T-cell (primary cell): ENCODE results near the gene FOXJ3. TPM values are rescaled to one million over a fixed set of nuclear protein-coding genes. Genes with fewer than 3 reads are reported as not detected.

ENCODE experiments used
- ATAC-seq, 4 experiments: fragments of 200-7000 bp in 3 of 4; fragments of 150-1000 bp in 1 of 4; cut with Tn5 transposase; replicated peaks in 1 of 4; 1 replicate in 3 of 4; 2 replicates in 1 of 4; pipeline ENCODE4 v1.10.0; 2021; ENCODE audit warnings: moderate library complexity in 3 of 4, mild to moderate bottlenecking in 2 of 4, moderate number of reproducible peaks in 1 of 4
- CTCF ChIA-PET, 2 donors: fragments of 300-600 bp; sonication (Branson Sonifier 250); formaldehyde crosslinking; loops; one replicate each; lab custom pipeline; 2022; ENCODE audit warnings: antibody characterized with exemption in 2 of 2; lab: Charles Lee
- POLR2A ChIA-PET, 2 donors: fragments of 300-600 bp; sonication (Branson Sonifier 250); formaldehyde crosslinking; loops; one replicate each; lab custom pipeline; 2022; ENCODE audit warnings: antibody characterized with exemption in 2 of 2; lab: Charles Lee
- DNase-seq, 35 experiments: peaks; one replicate each; pipeline versions ENCODE4 v3.0.0 to v3.0.0-alpha.2; 2013 to 2023
- H3K27ac ChIP-seq: one replicate; pipeline ENCODE4 v1.5.1; 2013; ENCODE audit warnings: low read length
- H3K27me3 ChIP-seq, 2 experiments: replicated peaks in 1 of 2; 1 replicate in 1 of 2; 2 replicates in 1 of 2; pipeline versions ENCODE4 v1.6.1 to v1.7.0; 2013; ENCODE audit warnings: low read length in 1 of 2, mixed read lengths in 1 of 2; ENCODE audit not compliant: control insufficient read depth in 2 of 2, insufficient read depth in 2 of 2; ENCODE audit errors: extremely low read depth in 1 of 2
- H3K36me3 ChIP-seq, 2 donors: 1 replicate in 1 of 2; 2 replicates in 1 of 2; pipeline versions ENCODE4 v1.6.1 to v1.7.0; 2013; ENCODE audit warnings: low read length in 1 of 2; ENCODE audit not compliant: control insufficient read depth in 2 of 2, insufficient read depth in 1 of 2; ENCODE audit errors: extremely low read depth in 1 of 2
- H3K4me1 ChIP-seq, 2 experiments: 1 replicate in 1 of 2; 2 replicates in 1 of 2; pipeline versions ENCODE4 v1.6.1 to v1.7.0; 2013; ENCODE audit warnings: low read length in 2 of 2, mixed read lengths in 1 of 2; ENCODE audit not compliant: insufficient read depth in 2 of 2, control insufficient read depth in 1 of 2; ENCODE audit errors: extremely low read depth in 1 of 2
- H3K4me3 ChIP-seq, 2 donors: 1 replicate in 1 of 2; 2 replicates in 1 of 2; pipeline versions ENCODE4 v1.5.1 to v1.7.0; 2013; ENCODE audit warnings: mild to moderate bottlenecking in 2 of 2, low read length in 1 of 2, moderate library complexity in 1 of 2; ENCODE audit not compliant: control insufficient read depth in 1 of 2; ENCODE audit errors: extremely low read depth in 1 of 2
- H3K9me3 ChIP-seq: 2 replicates; pipeline ENCODE4 v1.7.0; 2013
- H3K27ac Mint-ChIP-seq, 2 donors: one replicate each; pipeline ENCODE4 v1.8.0; 2020 to 2021; ENCODE audit warnings: mild to moderate bottlenecking in 2 of 2, mixed read lengths in 2 of 2
- H3K27me3 Mint-ChIP-seq, 2 donors: one replicate each; pipeline ENCODE4 v1.8.0; 2021 to 2022; ENCODE audit warnings: mixed read lengths in 2 of 2
- H3K36me3 Mint-ChIP-seq: one replicate; pipeline ENCODE4 v1.8.0; 2021; ENCODE audit warnings: mixed read lengths
- H3K4me1 Mint-ChIP-seq, 3 donors: one replicate each; pipeline ENCODE4 v1.8.0; 2020 to 2022; ENCODE audit warnings: mixed read lengths in 3 of 3, mild to moderate bottlenecking in 1 of 3
- H3K4me3 Mint-ChIP-seq, 3 donors: one replicate each; pipeline ENCODE4 v1.8.0; 2020 to 2022; ENCODE audit warnings: mild to moderate bottlenecking in 3 of 3, mixed read lengths in 3 of 3, moderate library complexity in 3 of 3
- H3K9me3 Mint-ChIP-seq, 3 donors: one replicate each; pipeline ENCODE4 v1.8.0; 2020 to 2022; ENCODE audit warnings: mixed read lengths in 3 of 3
- WGBS: methylation state at CpG from one replicate; pipeline ENCODE4 v1.1.5; 2013; ENCODE audit warnings: missing lambda C conversion rate; ENCODE audit not compliant: insufficient coverage; 5-methylcytosine and 5-hydroxymethylcytosine counted together
- total RNA-seq, 35 experiments: library from RNA in 6 of 35; stranded (reverse) in 6 of 35; fragments of 120-200 nt in 1 of 35; gene quantifications; one replicate each; pipeline versions ENCODE4 v1.2.1 to v1.2.4 and lab custom pipeline; 2013 to 2026

FOXJ3 gene
- total RNA-seq, 5 donors from 2014 or later (not counting 1 experiment from before 2014, with no cell fraction given), result 71.4 to 87.7 (median 77.8) TPM

GRCh38 chr1:42144711-42145388, 190.2 kb downstream of the FOXJ3 start:
- Histone ChIP-seq H3K27ac (no peak overlapping the region), H3K27me3 (peaks cover 0 to 34% of the 10 kb centered on the region in 2 experiments), H3K36me3 (no peaks in the 10 kb centered on the region), H3K9me3 (no peaks in the 10 kb centered on the region), H3K4me1 (no peaks in the 10 kb centered on the region), H3K4me3 (no peak overlapping the region)
- Mint-ChIP-seq H3K4me3 (no peak overlapping the region), H3K36me3 (no peaks in the 10 kb centered on the region), H3K4me1 (peaks cover 6 to 8% (median 6%) of the 10 kb centered on the region in 3 donors), H3K9me3 (no peaks in the 10 kb centered on the region), H3K27me3 (peaks cover 5 to 26% of the 10 kb centered on the region in 2 donors), H3K27ac (no peak overlapping the region)
- CTCF ChIA-PET, result no interaction called here
- POLR2A ChIA-PET, result no interaction called here
- no peak for ATAC-seq
- WGBS, result 79% methylated on average over 11 of the region's 12 CpGs
- no peak for DNase-seq

DNA sequence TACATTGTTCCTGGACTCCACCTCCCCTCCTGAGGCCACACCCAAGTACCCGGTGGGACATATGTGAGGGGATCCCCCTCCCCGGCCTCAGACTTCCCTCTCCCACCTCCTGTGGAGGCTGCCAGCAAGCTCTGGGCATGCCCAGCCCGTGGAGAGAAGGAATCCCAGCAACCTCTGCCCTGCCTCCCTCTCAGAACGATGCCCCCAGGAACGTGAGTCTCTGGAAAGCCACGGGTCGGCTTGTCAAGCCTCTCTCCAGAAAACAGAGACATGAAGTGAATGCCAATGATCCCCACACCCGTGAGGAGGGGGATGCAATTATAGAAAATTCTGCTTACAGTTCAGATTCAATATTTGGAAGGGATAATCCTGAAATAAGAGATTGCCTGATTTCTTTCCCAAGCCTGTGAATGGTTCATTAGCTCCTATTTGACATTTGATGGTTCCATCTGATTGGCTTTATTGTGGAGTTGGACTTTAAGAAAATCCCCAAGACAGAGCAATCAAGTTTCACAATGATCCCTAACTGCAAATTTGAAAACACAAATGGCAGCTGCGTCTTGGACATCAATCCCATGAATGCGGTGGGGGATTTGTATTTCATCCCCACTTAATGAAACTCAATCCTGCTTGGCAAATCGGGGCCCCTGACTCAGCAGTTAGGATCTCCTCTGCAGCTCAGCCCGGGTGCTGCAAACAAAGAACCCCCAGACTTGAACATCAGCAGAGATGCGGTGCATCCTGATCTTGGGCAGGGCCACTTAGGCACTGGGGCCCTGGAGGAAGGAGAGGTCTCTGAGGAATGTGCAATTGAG, 190.9 kb downstream of the FOXJ3 start:
- no peak overlapping the region for H3K4me3 Mint-ChIP-seq
- WGBS, result 63% methylated on average over 4 of the region's 13 CpGs

DNA sequence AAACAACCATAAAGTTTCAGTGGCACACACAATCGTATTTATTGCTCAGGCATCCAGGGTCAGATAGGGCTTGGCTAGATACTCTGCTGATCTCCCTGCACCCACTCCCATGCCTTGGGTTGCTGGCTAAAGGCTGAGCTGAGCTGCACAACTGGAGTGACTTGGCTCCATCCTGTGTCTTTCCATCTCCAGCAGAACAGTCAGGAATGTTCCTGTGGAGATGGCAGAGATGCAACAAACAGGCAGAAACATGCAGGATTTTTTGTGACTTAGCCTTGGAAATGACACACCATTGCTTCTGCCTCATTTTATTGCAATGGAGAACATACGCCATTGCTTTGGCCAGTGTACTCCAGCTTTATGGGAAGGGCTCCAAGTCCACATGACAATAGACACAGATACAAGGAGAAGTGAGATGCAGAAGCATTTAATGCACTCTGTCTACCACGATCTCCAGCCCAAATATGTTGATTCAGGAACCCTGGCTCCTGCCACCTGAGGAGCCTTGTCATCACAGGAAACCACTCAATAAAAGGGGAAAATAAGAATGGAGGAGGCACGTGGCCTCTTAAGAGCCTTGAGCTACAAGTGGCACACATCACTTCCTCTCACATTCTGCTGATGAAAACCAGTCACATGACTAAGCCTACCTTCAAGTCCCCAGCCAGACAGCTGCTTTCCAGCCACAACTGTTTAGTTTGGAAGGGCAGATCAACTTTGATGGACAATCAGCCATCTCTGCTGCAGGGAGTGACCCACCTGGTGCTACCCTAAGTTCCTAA, 191.9 kb downstream of the FOXJ3 start:
- Histone ChIP-seq H3K4me1 (no peaks in the 10 kb centered on the region), H3K4me3 (no peak overlapping the region), H3K36me3 (no peaks in the 10 kb centered on the region), H3K9me3 (no peaks in the 10 kb centered on the region), H3K27ac (no peak overlapping the region), H3K27me3 (peaks cover 0 to 34% of the 10 kb centered on the region in 2 experiments)
- Mint-ChIP-seq H3K4me1 (peaks cover 6 to 8% (median 6%) of the 10 kb centered on the region in 3 donors), H3K4me3 (no peak overlapping the region), H3K9me3 (no peaks in the 10 kb centered on the region), H3K36me3 (no peaks in the 10 kb centered on the region), H3K27me3 (peaks cover 11 to 29% of the 10 kb centered on the region in 2 donors), H3K27ac (no peak overlapping the region)
- 100% methylated on average over 1 of the region's 4 CpGs for WGBS
- ChIA-PET POLR2A (no interaction called here), CTCF (no interaction called here)
- no peak for ATAC-seq
- no peak for DNase-seq

More for the DNA sequence above, 190.9 kb downstream of the FOXJ3 start:
- Histone ChIP-seq H3K27ac (no peak overlapping the region), H3K9me3 (no peaks in the 10 kb centered on the region), H3K27me3 (peaks cover 0 to 34% of the 10 kb centered on the region in 2 experiments), H3K36me3 (no peaks in the 10 kb centered on the region), H3K4me3 (no peak overlapping the region), H3K4me1 (no peaks in the 10 kb centered on the region)
- Mint-ChIP-seq H3K9me3 (no peaks in the 10 kb centered on the region), H3K4me1 (peaks cover 6 to 8% (median 6%) of the 10 kb centered on the region in 3 donors), H3K27ac (no peak overlapping the region), H3K27me3 (peaks cover 5 to 27% of the 10 kb centered on the region in 2 donors), H3K36me3 (no peaks in the 10 kb centered on the region)
- ChIA-PET POLR2A (no interaction called here), CTCF (no interaction called here)
- ATAC-seq (no peak), DNase-seq (no peak)

- WGBS, result 92% methylated on average over 5 of the region's 5 CpGs
- Mint-ChIP-seq H3K36me3 (no peaks in the 10 kb centered on the region), H3K27ac (no peak overlapping the region), H3K9me3 (no peaks in the 10 kb centered on the region), H3K4me3 (no peak overlapping the region), H3K4me1 (peaks cover 6 to 8% (median 6%) of the 10 kb centered on the region in 3 donors), H3K27me3 (peaks cover 11 to 29% of the 10 kb centered on the region in 2 donors)
- peaks cover 0 to 41% of the 10 kb centered on the region in 2 experiments for H3K27me3 ChIP-seq
- no peak overlapping the region for H3K4me3 ChIP-seq
- ChIA-PET CTCF (no interaction called here), POLR2A (no interaction called here)
- no peak for DNase-seq
- no peaks in the 10 kb centered on the region for H3K9me3 ChIP-seq
- H3K4me1 ChIP-seq, result no peaks in the 10 kb centered on the region
- H3K27ac ChIP-seq, result no peak overlapping the region
- no peak for ATAC-seq
- no peaks in the 10 kb centered on the region for H3K36me3 ChIP-seq
Observed at GRCh38 chr1:42141978-42142377, 193.1 kb downstream of the FOXJ3 start.

DNA sequence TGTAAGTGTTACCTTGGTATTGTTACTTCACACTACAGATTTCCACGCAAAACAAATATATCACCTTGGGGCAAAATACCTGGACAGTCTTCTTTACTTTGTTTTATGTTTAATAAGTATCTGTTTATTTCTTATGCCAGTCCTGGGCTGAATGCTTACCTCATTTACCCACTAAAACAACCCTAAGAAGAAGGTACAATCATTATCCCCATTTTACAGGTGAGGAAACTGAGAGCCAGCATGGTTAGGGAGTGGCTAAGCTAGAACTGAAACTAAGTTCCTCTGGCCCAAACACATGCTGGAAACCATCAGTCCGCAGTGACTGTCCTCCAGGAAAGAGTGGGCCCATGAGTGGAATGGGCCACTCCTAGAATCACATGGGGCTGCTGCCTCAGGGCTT, 194.8 kb downstream of the FOXJ3 start:
- Mint-ChIP-seq H3K27me3 (peaks cover 11 to 34% of the 10 kb centered on the region in 2 donors), H3K27ac (no peak overlapping the region), H3K4me1 (peaks cover 6 to 8% (median 6%) of the 10 kb centered on the region in 3 donors), H3K9me3 (no peaks in the 10 kb centered on the region), H3K36me3 (no peaks in the 10 kb centered on the region), H3K4me3 (no peak overlapping the region)
- Histone ChIP-seq H3K36me3 (no peaks in the 10 kb centered on the region), H3K4me3 (no peak overlapping the region), H3K4me1 (no peaks in the 10 kb centered on the region), H3K9me3 (no peaks in the 10 kb centered on the region), H3K27ac (no peak overlapping the region), H3K27me3 (peaks cover 0 to 23% of the 10 kb centered on the region in 2 experiments)
- ChIA-PET POLR2A (no interaction called here), CTCF (no interaction called here)
- ATAC-seq (no peak), DNase-seq (no peak)
- 88% methylated on average over 1 of the region's 2 CpGs for WGBS

DNA sequence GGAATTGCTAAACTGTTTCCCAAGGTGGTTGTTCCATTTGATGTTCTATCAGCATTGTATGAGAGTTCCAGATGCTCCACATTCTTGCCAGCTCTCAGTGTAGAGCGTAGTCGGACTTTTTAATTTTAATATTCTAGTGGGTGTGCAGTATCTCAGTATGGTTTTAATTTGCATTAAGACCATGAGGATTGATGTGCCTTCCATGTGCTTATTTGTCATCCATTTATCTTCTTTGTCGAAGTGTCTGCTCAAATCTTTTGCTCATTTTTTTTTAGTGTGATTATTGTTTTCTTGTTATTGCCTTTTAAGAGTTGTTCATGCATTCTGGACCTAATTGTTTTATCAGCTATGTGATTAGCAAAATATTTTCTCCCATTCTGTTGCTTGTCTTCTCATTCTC, 195.6 kb downstream of the FOXJ3 start:
- H3K27me3 Mint-ChIP-seq, result peaks cover 11 to 27% of the 10 kb centered on the region in 2 donors
- H3K36me3 ChIP-seq, result no peaks in the 10 kb centered on the region
- DNase-seq (no peak), ATAC-seq (no peak)
- no peaks in the 10 kb centered on the region for H3K36me3 Mint-ChIP-seq
- WGBS, result 100% methylated on average over 1 of the region's 3 CpGs
- H3K9me3 ChIP-seq, result no peaks in the 10 kb centered on the region
- peaks cover 6 to 8% (median 6%) of the 10 kb centered on the region in 3 donors for H3K4me1 Mint-ChIP-seq
- no peaks in the 10 kb centered on the region for H3K9me3 Mint-ChIP-seq
- H3K4me1 ChIP-seq, result no peaks in the 10 kb centered on the region
- H3K27ac Mint-ChIP-seq, result no peak overlapping the region
- ChIA-PET POLR2A (no interaction called here), CTCF (no interaction called here)
- no peak overlapping the region for H3K27ac ChIP-seq
- no peak overlapping the region for H3K4me3 Mint-ChIP-seq
- H3K4me3 ChIP-seq, result no peak overlapping the region
- peaks cover 0 to 18% of the 10 kb centered on the region in 2 experiments for H3K27me3 ChIP-seq
